ENCODE data around the gene SLC26A3. TPM values are rescaled to one million over a fixed set of nuclear protein-coding genes. Genes with fewer than 3 reads are reported as not detected.

The SLC26A3 gene
- total RNA-seq (2022; extraction: Qiagen RNA extraction; ENCODE audit: low read depth) = not detected in 5 replicates

GRCh38 chr7:107803009-107803610 lies at the start of gene SLC26A3:
SLC26A3 (minus strand) TSS chr7:107803223; CDS start chr7:107794509, 8,714 bp downstream.

GRCh38 chr7:107743567-107744344 lies 59.3 kb downstream of the SLC26A3 start, which contains the start of gene CBLL1:
CBLL1 (plus strand) TSS chr7:107744142; CDS start chr7:107744164, 22 bp downstream.

Other genes starting within 250 kb of the SLC26A3 start
- 6.4 to 12.2 TPM (median 10.9 TPM) in 5 replicates for gene COG5, start 239.3 kb downstream of the SLC26A3 start, total RNA-seq (2022; extraction: Qiagen RNA extraction; ENCODE audit: low read depth)
- gene DUS4L, start 239.3 kb downstream of the SLC26A3 start, total RNA-seq (2022; extraction: Qiagen RNA extraction; ENCODE audit: low read depth) = 7.9 to 10.9 TPM (median 10.1 TPM) in 5 replicates
- gene BCAP29, start 223.0 kb downstream of the SLC26A3 start, total RNA-seq (2022; extraction: Qiagen RNA extraction; ENCODE audit: low read depth) = 34.3 to 42.7 TPM (median 40.7 TPM) in 5 replicates
- gene SLC26A4, start 142.4 kb downstream of the SLC26A3 start, total RNA-seq (2022; extraction: Qiagen RNA extraction; ENCODE audit: low read depth) = 0.05 to 0.32 TPM (median 0.18 TPM) in 4 of 5 replicates, not detected in the other
- gene CBLL1, start 59.1 kb downstream of the SLC26A3 start, total RNA-seq (2022; extraction: Qiagen RNA extraction; ENCODE audit: low read depth) = 27.9 to 53.1 TPM (median 31.2 TPM) in 5 replicates
- 79.0 to 107 TPM (median 95.5 TPM) in 5 replicates for gene DLD, start 88.0 kb upstream of the SLC26A3 start, total RNA-seq (2022; extraction: Qiagen RNA extraction; ENCODE audit: low read depth)
- 97.9 to 132 TPM (median 108 TPM) in 5 replicates for gene LAMB1, start 199.9 kb upstream of the SLC26A3 start, total RNA-seq (2022; extraction: Qiagen RNA extraction; ENCODE audit: low read depth)

Data from A549 treated with GW870086 at 1 μM for 4 hours (cell line).